Psoas muscle (tissue), 8 donors: ENCODE measurements around the gene XPNPEP2. TPM values are rescaled to one million over a fixed set of nuclear protein-coding genes. Genes with fewer than 3 reads are reported as not detected.

Experiments
- ATAC-seq, 4 donors: fragments of 200-7000 bp; cut with Tn5 transposase; one replicate each; pipeline ENCODE4 v1.9.1; 2020; ENCODE audit warnings: moderate library complexity in 3 of 4, mild to moderate bottlenecking in 2 of 4
- DNase-seq, 2 donors: peaks; one replicate each; pipeline ENCODE4 v3.0.0-alpha.2; 2020
- H3K27ac ChIP-seq: fragments of 200-600 bp; one replicate; pipeline ENCODE4 v1.8.0; 2022
- H3K27me3 ChIP-seq, 3 donors: fragments of 200-600 bp in 1 of 3; one replicate each; pipeline versions ENCODE4 v1.6.1 to v1.8.0; 2013 to 2022; ENCODE audit warnings: low read length in 2 of 3, mild to moderate bottlenecking in 2 of 3, moderate library complexity in 1 of 3; ENCODE audit not compliant: insufficient read depth in 3 of 3
- H3K36me3 ChIP-seq, 2 donors: fragments of 200-600 bp in 1 of 2; one replicate each; pipeline versions ENCODE4 v1.6.1 to v1.8.0; 2013 to 2022; ENCODE audit warnings: low read depth in 1 of 2, mild to moderate bottlenecking in 1 of 2, moderate library complexity in 1 of 2; ENCODE audit not compliant: insufficient read depth in 1 of 2
- H3K4me1 ChIP-seq: fragments of 200-600 bp; one replicate; pipeline ENCODE4 v1.8.0; 2022
- H3K4me3 ChIP-seq: fragments of 200-600 bp; one replicate; pipeline ENCODE4 v1.8.0; 2022; ENCODE audit warnings: mild to moderate bottlenecking
- H3K9me3 ChIP-seq: fragments of 200-600 bp; one replicate; pipeline ENCODE4 v1.8.0; 2022
- WGBS, 3 donors: extraction: QIAGEN DNeasy Blood & Tissue Kit; methylation state at CpG; one replicate each; pipeline versions ENCODE4 v1.1.6 to v1.1.7; 2013; 5-methylcytosine and 5-hydroxymethylcytosine counted together
- intact Hi-C, 2 donors: fragments of 100-400 bp; cut with DNase I; formaldehyde crosslinking; loops; one replicate each; pipeline versions ENCODE4 v1.11.0 to v1.14.2; 2022
- polyA plus RNA-seq, 3 donors: library from polyadenylated mRNA; stranded (reverse); fragments of 200-250 nt; gene quantifications; one replicate each; pipeline ENCODE4 v1.2.3, GENCODE V29; 2013
- total RNA-seq, 4 donors: library from RNA; stranded (reverse); fragmentation: NEBNext Ultra II Directional in 2 of 4; extraction: Animal tissue kit (Norgen Biotek cat#: 25700) in 2 of 4; gene quantifications; one replicate each; pipeline versions ENCODE4 v1.2.1 to v1.2.4, GENCODE V29; 2021 to 2023
- TF ChIP-seq, protein P1 (sequence below): fragments of 200-600 bp; IDR thresholded peaks from one replicate; pipeline ENCODE4 v1.8.0; 2022; ENCODE audit warnings: antibody characterized with exemption
- donor health status: healthy with polysubstance abuse.
- donor health status: DM: no; HTN: no; CAD: no; lungs with moderate emphysema.
- donor health status: Bipolar disorder and iron deficiency.
- donor health status: healthy.
- donor health status: DM: yes; HTN: yes; CAD: no.
- donor health status: DM: no; HTN: no; CAD: no.
- donor health status: DM: no; HTN: no; CAD: no.
- donor health status: DM: yes; HTN: yes; CAD: no.

XPNPEP2 gene
- total and polyA plus RNA-seq, 7 donors = 0.25 to 0.97 (median 0.44) TPM

DNA sequence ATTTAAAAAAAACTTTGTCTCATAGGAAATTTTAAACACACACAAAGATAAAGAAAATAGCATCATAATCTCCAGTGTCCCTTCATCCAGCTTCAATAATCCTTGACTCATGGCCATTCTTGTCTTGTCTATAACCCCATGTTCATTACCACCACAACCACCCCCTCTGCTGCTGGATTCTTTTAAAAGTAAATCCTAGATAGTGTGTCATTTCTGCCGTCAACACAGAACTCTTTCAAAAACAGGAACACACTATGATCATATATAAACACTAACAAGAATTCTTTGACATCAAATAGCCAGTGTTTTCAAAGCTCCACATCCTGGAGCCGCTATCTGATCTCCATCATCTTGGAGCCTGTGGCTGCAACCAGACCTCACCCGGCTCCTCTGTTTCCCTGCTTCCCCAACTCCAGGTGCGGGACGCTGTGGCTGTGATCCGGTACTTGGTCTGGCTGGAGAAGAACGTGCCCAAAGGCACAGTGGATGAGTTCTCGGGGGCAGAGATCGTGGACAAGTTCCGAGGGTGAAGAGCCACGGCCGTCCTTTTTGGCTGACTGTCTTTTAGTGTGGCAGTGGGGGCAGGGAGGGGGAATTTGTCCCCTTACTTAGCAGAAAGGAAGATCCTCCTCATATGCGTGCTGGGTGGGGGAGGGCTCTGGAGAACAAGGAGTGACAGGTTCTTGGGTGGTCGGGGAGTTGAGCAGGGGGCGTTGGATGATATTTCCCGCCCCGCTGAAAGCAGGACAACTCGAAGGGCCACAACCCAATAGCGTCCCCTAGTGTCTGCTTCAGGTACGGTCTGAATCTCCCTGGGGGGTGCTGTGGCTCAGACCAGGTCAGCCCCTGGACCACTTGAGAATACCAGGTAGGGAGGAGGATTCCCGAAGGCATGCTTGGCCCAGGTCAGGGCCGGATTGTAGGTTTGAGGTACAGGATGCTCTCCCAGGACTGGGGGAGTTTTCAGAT lies 15.6 kb downstream of the XPNPEP2 start:
- no peak for ATAC-seq

DNA sequence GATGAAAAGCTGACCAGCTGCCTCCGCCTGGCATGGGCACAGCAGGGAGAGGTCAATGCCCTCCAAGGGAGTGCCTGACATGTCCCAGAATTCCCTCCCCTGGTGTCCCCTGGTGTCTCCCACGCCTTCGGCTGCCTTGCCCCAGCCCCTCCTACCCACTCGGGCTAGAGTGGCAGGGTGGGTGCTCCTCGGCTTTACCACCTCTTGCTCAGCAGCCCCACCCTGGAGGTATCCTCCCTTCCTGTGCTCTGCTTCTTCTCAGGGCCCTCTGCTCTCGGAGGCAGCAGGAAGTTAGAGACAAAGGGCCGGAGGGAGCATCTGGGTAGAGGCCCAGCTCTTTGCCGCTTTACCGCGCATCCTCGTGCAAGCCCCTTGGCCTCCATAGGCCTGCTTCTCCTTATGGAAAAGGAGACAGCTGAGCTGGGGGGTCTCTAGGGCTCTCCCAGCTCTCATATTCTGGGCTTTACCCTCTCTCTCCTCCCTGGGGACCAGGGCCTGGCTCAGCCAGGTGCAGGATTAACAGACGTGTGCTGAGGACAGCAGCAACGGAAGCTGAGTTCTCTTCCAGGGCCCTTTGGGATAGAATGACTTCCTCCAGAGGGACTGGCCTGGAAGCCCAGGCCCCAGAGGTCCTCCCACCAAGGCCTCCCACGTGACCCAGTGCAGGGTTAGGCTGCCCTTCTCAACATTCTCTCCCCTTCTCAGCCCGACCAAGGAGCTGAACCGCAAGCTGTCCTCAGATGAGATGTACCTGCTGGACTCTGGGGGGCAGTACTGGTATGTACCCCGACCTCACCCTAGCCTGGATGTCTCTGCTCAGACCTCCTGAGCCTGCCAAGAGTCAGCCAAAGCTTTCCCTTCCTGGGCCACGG lies 17.2 kb downstream of the XPNPEP2 start:
- H3K27me3 ChIP-seq = no peaks in the 10 kb centered on the region
- no peak overlapping the region for H3K4me3 ChIP-seq
- H3K9me3 ChIP-seq = no peaks in the 10 kb centered on the region
- ATAC-seq (no peak), DNase-seq (peak in 1 of 2 donors; percentile 23)
- intact Hi-C loops = no loop called here
- H3K27ac ChIP-seq = no peak overlapping the region
- TF ChIP-seq, protein P1, sequence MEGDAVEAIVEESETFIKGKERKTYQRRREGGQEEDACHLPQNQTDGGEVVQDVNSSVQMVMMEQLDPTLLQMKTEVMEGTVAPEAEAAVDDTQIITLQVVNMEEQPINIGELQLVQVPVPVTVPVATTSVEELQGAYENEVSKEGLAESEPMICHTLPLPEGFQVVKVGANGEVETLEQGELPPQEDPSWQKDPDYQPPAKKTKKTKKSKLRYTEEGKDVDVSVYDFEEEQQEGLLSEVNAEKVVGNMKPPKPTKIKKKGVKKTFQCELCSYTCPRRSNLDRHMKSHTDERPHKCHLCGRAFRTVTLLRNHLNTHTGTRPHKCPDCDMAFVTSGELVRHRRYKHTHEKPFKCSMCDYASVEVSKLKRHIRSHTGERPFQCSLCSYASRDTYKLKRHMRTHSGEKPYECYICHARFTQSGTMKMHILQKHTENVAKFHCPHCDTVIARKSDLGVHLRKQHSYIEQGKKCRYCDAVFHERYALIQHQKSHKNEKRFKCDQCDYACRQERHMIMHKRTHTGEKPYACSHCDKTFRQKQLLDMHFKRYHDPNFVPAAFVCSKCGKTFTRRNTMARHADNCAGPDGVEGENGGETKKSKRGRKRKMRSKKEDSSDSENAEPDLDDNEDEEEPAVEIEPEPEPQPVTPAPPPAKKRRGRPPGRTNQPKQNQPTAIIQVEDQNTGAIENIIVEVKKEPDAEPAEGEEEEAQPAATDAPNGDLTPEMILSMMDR = no peak
- no peaks in the 10 kb centered on the region for H3K4me1 ChIP-seq
- 71 to 73% (median 71%) methylated on average over 12 to 18 of the region's 18 CpGs for WGBS, 3 donors
- H3K36me3 ChIP-seq = no peaks in the 10 kb centered on the region

More for the DNA sequence above, 15.6 kb downstream of the XPNPEP2 start:
- H3K4me3 ChIP-seq = no peak overlapping the region
- intact Hi-C loops = no loop called here
- TF ChIP-seq, protein P1 = no peak
- H3K9me3 ChIP-seq = no peaks in the 10 kb centered on the region
- no peaks in the 10 kb centered on the region for H3K27me3 ChIP-seq
- WGBS, 3 donors = 53 to 61% (median 56%) methylated on average over 19 to 22 of the region's 22 CpGs
- no peaks in the 10 kb centered on the region for H3K4me1 ChIP-seq
- no peaks in the 10 kb centered on the region for H3K36me3 ChIP-seq
- DNase-seq = peak in 1 of 2 donors; percentile 25
- no peak overlapping the region for H3K27ac ChIP-seq

DNA sequence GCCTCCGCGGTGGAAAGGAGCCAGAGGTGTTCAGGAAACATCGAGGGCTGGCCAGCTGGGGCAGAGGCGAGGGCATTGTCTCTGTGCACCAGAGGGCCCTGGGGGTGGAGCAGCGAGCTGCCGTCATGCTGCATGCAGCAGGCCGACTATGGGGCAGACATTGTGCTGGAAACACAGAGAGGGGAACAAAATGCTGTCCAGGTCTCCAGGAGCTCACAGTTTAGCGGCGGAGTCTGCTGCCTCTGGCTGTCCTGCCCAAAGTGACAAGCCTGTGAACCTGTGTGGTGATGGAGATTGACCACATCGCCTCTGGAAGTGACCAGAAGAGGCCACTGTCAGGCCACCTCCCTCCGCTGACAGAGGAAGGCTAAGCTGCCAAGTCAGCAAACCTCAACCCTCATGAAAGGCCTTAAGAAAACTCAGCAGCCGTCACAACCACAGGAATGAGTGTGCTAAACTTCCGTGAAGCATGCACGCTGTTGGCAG lies 20.8 kb downstream of the XPNPEP2 start:
- intact Hi-C loops = no loop called here
- TF ChIP-seq, protein P1 = no peak
- H3K4me3 ChIP-seq = no peak overlapping the region
- H3K27ac ChIP-seq = no peak overlapping the region
- H3K4me1 ChIP-seq = no peaks in the 10 kb centered on the region
- H3K36me3 ChIP-seq = no peaks in the 10 kb centered on the region
- no peaks in the 10 kb centered on the region for H3K9me3 ChIP-seq
- WGBS, 3 donors = 45 to 54% (median 50%) methylated on average over 11 to 14 of the region's 14 CpGs
- no peaks in the 10 kb centered on the region for H3K27me3 ChIP-seq
- DNase-seq = peak; percentile 34 to 53
- peak in 2 of 4 donors; percentile 28 to 42 for ATAC-seq

DNA sequence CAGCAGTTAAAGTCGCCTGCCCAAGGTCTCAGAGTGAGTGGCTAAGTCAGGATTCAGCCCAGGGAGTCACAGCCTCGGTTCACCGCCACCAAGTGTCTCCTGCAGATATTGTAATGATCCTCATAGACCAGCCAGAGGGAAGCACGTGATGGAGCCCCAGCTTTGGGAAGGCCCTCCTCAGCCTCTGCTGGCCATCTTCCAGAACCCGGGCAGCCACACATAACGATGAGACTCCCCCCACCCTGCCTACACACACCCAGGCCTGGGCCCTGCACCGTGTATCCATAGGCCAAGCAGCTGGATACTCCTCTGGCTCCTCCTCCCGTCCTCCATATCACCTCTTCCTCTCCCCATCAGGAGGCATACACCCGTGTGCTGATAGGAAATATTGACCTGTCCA lies 21.4 kb downstream of the XPNPEP2 start:
- intact Hi-C loops = no loop called here
- ATAC-seq (no peak), DNase-seq (peak in 1 of 2 donors; percentile 29)
- 60 to 71% (median 70%) methylated on average over 4 to 9 of the region's 9 CpGs for WGBS, 3 donors
- TF ChIP-seq, protein P1 = no peak
- Histone ChIP-seq H3K9me3 (no peaks in the 10 kb centered on the region), H3K27ac (no peak overlapping the region), H3K4me1 (no peaks in the 10 kb centered on the region), H3K36me3 (no peaks in the 10 kb centered on the region), H3K27me3 (no peaks in the 10 kb centered on the region), H3K4me3 (no peak overlapping the region)
